H1 (cell line): Measurements from ENCODE around the gene SRSF8. TPM values are rescaled to one million over a fixed set of nuclear protein-coding genes. Genes with fewer than 3 reads are reported as not detected.

Source experiments
- ATF2 ChIP-seq: IDR thresholded peaks from 2 replicates; pipeline ENCODE4 v1.6.1; 2012; ENCODE audit warnings: low read length, inconsistent platforms
- CHD1 ChIP-seq: IDR thresholded peaks from 2 replicates; pipeline ENCODE4 v1.6.1; 2012; ENCODE audit warnings: low read depth, low read length, improper control_type of control experiment
- CHD2 ChIP-seq: IDR thresholded peaks from 2 replicates; pipeline ENCODE4 v1.6.1; 2012; ENCODE audit warnings: low read length, improper control_type of control experiment
- MAX ChIP-seq: IDR thresholded peaks from 2 replicates; pipeline ENCODE4 v1.6.1; 2012; ENCODE audit warnings: inconsistent platforms
- NANOG ChIP-seq: IDR thresholded peaks from 2 replicates; pipeline ENCODE4 v1.6.1; 2011; ENCODE audit warnings: low read length, low read depth, mild to moderate bottlenecking, inconsistent platforms; ENCODE audit not compliant: insufficient read depth, poor library complexity, severe bottlenecking
- SRF ChIP-seq: IDR thresholded peaks from 2 replicates; pipeline ENCODE4 v1.6.1; 2011; ENCODE audit warnings: mild to moderate bottlenecking, low read depth, low read length, moderate library complexity
- polyA plus RNA-seq, 7 experiments: library from polyadenylated mRNA; depleted of rRNA in 3 of 7; stranded (reverse) in 5 of 7; unstranded in 2 of 7; fragments of >200 nt in 5 of 7; fragments of 200-250 nt in 2 of 7; gene quantifications; 1 replicate in 5 of 7; 2 replicates in 1 of 7; 4 replicates in 1 of 7; pipeline versions ENCODE4 v1.2.1 to v1.2.3, GENCODE V29; 2011 to 2013; ENCODE audit warnings: missing spikeins in 2 of 7, mixed read lengths in 2 of 7
- total RNA-seq: library from RNA; stranded (reverse); fragmentation: NEBNext Ultra II Directional; extraction: Animal tissue kit (Norgen Biotek cat#: 25700); gene quantifications from 2 replicates; pipeline ENCODE4 v1.2.1, GENCODE V29; 2021

Gene SRSF8
- total and polyA plus RNA-seq, 2 of the 8 experiments (the other 6 are each of a cell fraction or from before 2014, with no cell fraction given): 13.2 to 18.5 TPM

- TF ChIP-seq ATF2: no peak
- no peak for TF ChIP-seq CHD2
- TF ChIP-seq MAX: no peak
- no peak for TF ChIP-seq CHD1
- TF ChIP-seq SRF: no peak
- TF ChIP-seq NANOG: no peak
These were observed 11.3 kb upstream of the SRSF8 start (continued) for GRCh38 chr11:95055283-95055897.
